Ovary (tissue), 9 donors: Measurements from ENCODE around the gene RHOC. TPM values are rescaled to one million over a fixed set of nuclear protein-coding genes. Genes with fewer than 3 reads are reported as not detected.

Source experiments
- DNase-seq, 5 donors: peaks; one replicate each; pipeline ENCODE4 v3.0.0-alpha.2; 2019 to 2020
- H3K27ac ChIP-seq, 2 donors: fragments of 200-600 bp; one replicate each; pipeline versions ENCODE4 v1.5.1 to v1.8.0; 2019 to 2022
- H3K27me3 ChIP-seq: fragments of 200-600 bp; one replicate; pipeline ENCODE4 v1.8.0; 2022
- H3K36me3 ChIP-seq: fragments of 200-600 bp; sonication (generic); one replicate; pipeline ENCODE4 v1.5.1; 2019
- H3K4me1 ChIP-seq: one replicate; pipeline ENCODE4 v1.8.1; 2013; ENCODE audit warnings: mild to moderate bottlenecking, moderate library complexity; ENCODE audit not compliant: insufficient read depth
- H3K4me3 ChIP-seq: fragments of 200-600 bp; sonication (generic); one replicate; pipeline ENCODE4 v1.5.1; 2017
- H3K9me3 ChIP-seq, 2 donors: fragments of 200-600 bp in 1 of 2; sonication (generic) in 1 of 2; one replicate each; pipeline versions ENCODE4 v1.5.1 to v1.8.1; 2013 to 2019; ENCODE audit warnings: mild to moderate bottlenecking in 1 of 2, moderate library complexity in 1 of 2
- CTCF ChIP-seq, 3 donors: fragments of 450-650 bp in 2 of 3; fragments of 200-600 bp in 1 of 3; IDR thresholded peaks; one replicate each; pipeline versions ENCODE4 v1.5.1 to v1.8.0; 2016 to 2022; ENCODE audit warnings: antibody characterized with exemption in 3 of 3, mild to moderate bottlenecking in 1 of 3
- EP300 ChIP-seq: sonication (generic); formaldehyde crosslinking; IDR thresholded peaks from one replicate; pipeline ENCODE4 v1.6.1; 2017; ENCODE audit warnings: antibody characterized with exemption
- POLR2A ChIP-seq: fragments of 450-650 bp; IDR thresholded peaks from one replicate; pipeline ENCODE4 v1.6.1; 2017; ENCODE audit warnings: antibody characterized with exemption, mild to moderate bottlenecking, moderate library complexity
- WGBS, 3 donors: extraction: QIAGEN DNeasy Blood & Tissue Kit in 1 of 3; methylation state at CpG; one replicate each; pipeline versions ENCODE4 v1.1.5 to v1.1.7; 2013 to 2017; 5-methylcytosine and 5-hydroxymethylcytosine counted together
- intact Hi-C, 4 donors: fragments of 100-400 bp; cut with DNase I; formaldehyde crosslinking; loops; one replicate each; pipeline versions ENCODE4 v1.11.0 to v1.15.1; 2022 to 2023
- polyA plus RNA-seq, 2 donors: library from polyadenylated mRNA; stranded (reverse); fragments of 200-250 nt in 1 of 2; fragments of 350-450 nt in 1 of 2; fragmentation: Illumina TruSeq in 1 of 2; extraction: RNeasy Lipid Tissue Mini Kit (QIAGEN cat#74804) in 1 of 2; gene quantifications; one replicate each; pipeline ENCODE4 v1.2.3, GENCODE V29; 2013 to 2014
- total RNA-seq, 7 donors: library from RNA; depleted of rRNA in 2 of 7; stranded (reverse); fragments of >200 nt in 2 of 7; fragmentation: NEBNext Ultra II Directional in 3 of 7; extraction: Animal tissue kit (Norgen Biotek cat#: 25700) in 3 of 7; gene quantifications; one replicate each; pipeline versions ENCODE4 v1.1.0 to v1.2.4, GENCODE V29; 2016 to 2023
- donor health status: DM: no; HTN: no; CAD: no; lungs with moderate emphysema.
- donor health status: DM: no; HTN: no; CAD: no.
- donor health status: Bipolar disorder and iron deficiency.
- donor health status: DM: yes; HTN: yes; CAD: no.
- donor health status: DM: no; HTN: no; CAD: no.
- donor health status: DM: yes; HTN: yes; CAD: no.

RHOC gene
- total and polyA plus RNA-seq, 9 donors: 177 to 308 (median 214) TPM

GRCh38 chr1:112687785-112688496 is 19.0 kb downstream of the RHOC start:
- Histone ChIP-seq H3K27ac (no peak overlapping the region), H3K36me3 (no peaks in the 10 kb centered on the region), H3K4me1 (peaks cover 4% of the 10 kb centered on the region), H3K27me3 (no peaks in the 10 kb centered on the region), H3K9me3 (no peaks in the 10 kb centered on the region), H3K4me3 (no peak overlapping the region)
- DNase-seq: no peak
- intact Hi-C loops: no loop called here
- TF ChIP-seq CTCF (IDR thresholded peaks at IDR 0.05) (no peak), POLR2A (no peak), EP300 (no peak)
- 85 to 90% (median 86%) methylated on average over 13 of the region's 13 CpGs for WGBS, 3 donors

GRCh38 chr1:112687361-112687760 is 19.6 kb downstream of the RHOC start:
- Histone ChIP-seq H3K36me3 (no peaks in the 10 kb centered on the region), H3K9me3 (no peaks in the 10 kb centered on the region), H3K4me3 (no peak overlapping the region), H3K4me1 (peaks cover 4% of the 10 kb centered on the region), H3K27ac (no peak overlapping the region), H3K27me3 (no peaks in the 10 kb centered on the region)
- no peak for DNase-seq
- WGBS, 3 donors: 80 to 88% (median 82%) methylated on average over 4 of the region's 4 CpGs
- TF ChIP-seq CTCF (IDR thresholded peaks at IDR 0.05) (no peak), POLR2A (no peak), EP300 (no peak)
- intact Hi-C loops: no loop called here

- no peak for TF ChIP-seq POLR2A
- no peak for TF ChIP-seq CTCF (IDR thresholded peaks at IDR 0.05)
- TF ChIP-seq EP300: no peak
These were observed 20.1 kb downstream of the RHOC start for GRCh38 chr1:112686835-112687234.

GRCh38 chr1:112686417-112686816 is 20.5 kb downstream of the RHOC start:
- no peak overlapping the region for H3K27ac ChIP-seq
- no peaks in the 10 kb centered on the region for H3K9me3 ChIP-seq
- H3K4me3 ChIP-seq: no peak overlapping the region
- no peak for TF ChIP-seq CTCF (IDR thresholded peaks at IDR 0.05)
- no peak for TF ChIP-seq POLR2A
- no peak for TF ChIP-seq EP300
- H3K4me1 ChIP-seq: peaks cover 4% of the 10 kb centered on the region
- intact Hi-C loops: no loop called here
- no peak for DNase-seq
- H3K36me3 ChIP-seq: no peaks in the 10 kb centered on the region
- 39 to 45% (median 43%) methylated on average over 3 of the region's 3 CpGs for WGBS, 3 donors
- H3K27me3 ChIP-seq: no peaks in the 10 kb centered on the region

More at GRCh38 chr1:112686835-112687234, 20.1 kb downstream of the RHOC start:
- Histone ChIP-seq H3K27me3 (no peaks in the 10 kb centered on the region), H3K4me3 (no peak overlapping the region), H3K4me1 (peaks cover 4% of the 10 kb centered on the region), H3K36me3 (no peaks in the 10 kb centered on the region), H3K9me3 (no peaks in the 10 kb centered on the region), H3K27ac (no peak overlapping the region)
- DNase-seq: no peak
- intact Hi-C loops: no loop called here
- WGBS, 3 donors: 88 to 93% (median 92%) methylated on average over 4 of the region's 4 CpGs
